HG03378 (cell line): Measurements from ENCODE around the gene ARMC9.
"Not testable (repeated sequence)": the region's sequence is repeated elsewhere in the genome, so short reads cannot be mapped to it uniquely, and the experiment has no call there.

Source experiments
- ATAC-seq: cut with Tn5 transposase; IDR thresholded peaks from one replicate; pipeline ENCODE4 v1.9.1; 2021; ENCODE audit warnings: mild to moderate bottlenecking, moderate library complexity; ENCODE audit not compliant: unreplicated experiment

The ARMC9 gene

GRCh38 chr2:231241755-231242507 lies 43.5 kb downstream of the ARMC9 start:
- no peak for ATAC-seq

GRCh38 chr2:231243866-231244265 lies 45.4 kb downstream of the ARMC9 start:
- ATAC-seq = no peak

- no peak for ATAC-seq
These were observed 46.2 kb downstream of the ARMC9 start for GRCh38 chr2:231244382-231245248.

GRCh38 chr2:231245249-231246094 lies 47.0 kb downstream of the ARMC9 start:
- ATAC-seq = no peak

GRCh38 chr2:231246171-231246842 lies 47.9 kb downstream of the ARMC9 start:
- ATAC-seq = no peak

GRCh38 chr2:231250146-231250545 lies 51.7 kb downstream of the ARMC9 start:
- no peak for ATAC-seq

- ATAC-seq = no peak
These were observed 52.3 kb downstream of the ARMC9 start for GRCh38 chr2:231250698-231251097.

GRCh38 chr2:231253292-231253691 lies 54.9 kb downstream of the ARMC9 start:
- not testable (repeated sequence) for ATAC-seq

GRCh38 chr2:231256494-231256893 lies 58.1 kb downstream of the ARMC9 start:
- no peak for ATAC-seq

GRCh38 chr2:231257763-231258162 lies 59.3 kb downstream of the ARMC9 start:
- no peak for ATAC-seq

- no peak for ATAC-seq
These were observed 60.3 kb downstream of the ARMC9 start for GRCh38 chr2:231258701-231259100.

GRCh38 chr2:231259104-231259503 lies 60.7 kb downstream of the ARMC9 start:
- no peak for ATAC-seq

GRCh38 chr2:231260442-231261208 lies 62.2 kb downstream of the ARMC9 start:
- no peak for ATAC-seq

GRCh38 chr2:231263118-231263831 lies 64.8 kb downstream of the ARMC9 start:
- ATAC-seq = no peak

GRCh38 chr2:231270221-231271114 lies 72.0 kb downstream of the ARMC9 start:
- ATAC-seq = no peak

GRCh38 chr2:231272991-231273390 lies 74.6 kb downstream of the ARMC9 start:
- ATAC-seq = no peak

- no peak for ATAC-seq
These were observed 78.6 kb downstream of the ARMC9 start for GRCh38 chr2:231276987-231277386.

GRCh38 chr2:231277962-231278361 lies 79.5 kb downstream of the ARMC9 start:
- no peak for ATAC-seq
